Right lobe of liver (tissue), 6 donors: ENCODE results near the gene NUCB2. TPM values are rescaled to one million over a fixed set of nuclear protein-coding genes. Genes with fewer than 3 reads are reported as not detected.
A peak's percentile ranks its signal among the peaks of the same experiment; 100 is the strongest.

Experiments used
- ATAC-seq, 4 donors: fragments of 200-7000 bp; cut with Tn5 transposase; one replicate each; pipeline ENCODE4 v1.9.1; 2020; ENCODE audit warnings: mild to moderate bottlenecking in 4 of 4, moderate library complexity in 4 of 4
- DNase-seq, 3 donors: peaks; one replicate each; pipeline ENCODE4 v3.0.0-alpha.2; 2020
- H3K27ac ChIP-seq, 3 donors: fragments of 200-600 bp; one replicate each; pipeline ENCODE4 v1.8.0; 2022
- H3K27me3 ChIP-seq, 2 donors: fragments of 200-600 bp; one replicate each; pipeline ENCODE4 v1.8.0; 2022
- H3K36me3 ChIP-seq, 4 donors: fragments of 200-600 bp; sonication (generic) in 1 of 4; one replicate each; pipeline versions ENCODE4 v1.5.1 to v1.8.0; 2017 to 2022; ENCODE audit warnings: control low read depth in 1 of 4
- H3K4me1 ChIP-seq, 4 donors: fragments of 200-600 bp; sonication (generic) in 1 of 4; one replicate each; pipeline versions ENCODE4 v1.5.1 to v1.8.0; 2017 to 2022; ENCODE audit warnings: control low read depth in 1 of 4
- H3K4me3 ChIP-seq, 3 donors: fragments of 200-600 bp; one replicate each; pipeline ENCODE4 v1.8.0; 2022
- H3K9me3 ChIP-seq, 4 donors: fragments of 200-600 bp; sonication (generic) in 1 of 4; one replicate each; pipeline versions ENCODE4 v1.5.1 to v1.8.0; 2017 to 2022; ENCODE audit warnings: control low read depth in 1 of 4
- CTCF ChIP-seq, 4 donors: fragments of 200-600 bp in 3 of 4; fragments of 450-650 bp in 1 of 4; IDR thresholded peaks; one replicate each; pipeline versions ENCODE4 v1.5.1 to v1.8.0; 2016 to 2022; ENCODE audit warnings: antibody characterized with exemption in 4 of 4, mild to moderate bottlenecking in 2 of 4
- POLR2A ChIP-seq: fragments of 450-650 bp; IDR thresholded peaks from one replicate; pipeline ENCODE4 v1.6.1; 2017; ENCODE audit warnings: antibody characterized with exemption, mild to moderate bottlenecking
- WGBS: methylation state at CpG from one replicate; pipeline ENCODE4 v1.1.6; 2018; ENCODE audit warnings: low coverage, low lambda C conversion rate; ENCODE audit not compliant: insufficient coverage; ENCODE audit errors: missing lambda C conversion rate; 5-methylcytosine and 5-hydroxymethylcytosine counted together
- intact Hi-C, 2 donors: fragments of 100-400 bp; cut with DNase I; formaldehyde crosslinking; loops; one replicate each; pipeline versions ENCODE4 v1.11.2 to v1.14.1; 2022
- total RNA-seq, 6 experiments: library from RNA; depleted of rRNA in 2 of 6; stranded (reverse); fragments of >200 nt in 2 of 6; fragmentation: NEBNext Ultra II Directional in 3 of 6; extraction: Animal tissue kit (Norgen Biotek cat#: 25700) in 3 of 6; gene quantifications; one replicate each; pipeline versions ENCODE4 v1.1.0 to v1.2.4, GENCODE V29; 2016 to 2023
- donor health status: DM: no; HTN: yes; CAD: no.
- donor health status: DM: no; HTN: no; CAD: no.
- donor health status: DM: no; HTN: no; CAD: no.
- donor health status: DM: no; HTN: yes; CAD: no.
- donor health status: DM: no; HTN: yes; CAD: no.

Gene NUCB2
- total RNA-seq, 6 experiments from 2014 or later: 34.7 to 131 (median 60.9) TPM

GRCh38 chr11:17353821-17354600 is 77.5 kb downstream of the NUCB2 start:
- 18% methylated on average over 10 of the region's 15 CpGs for WGBS

GRCh38 chr11:17354601-17354991 is 78.1 kb downstream of the NUCB2 start:
- ATAC-seq (peak; percentile 60 to 61 (median 61)), DNase-seq (peak in 1 of 3 donors; percentile 61)
- H3K4me1 ChIP-seq: peaks cover 0 to 31% (median 3%) of the 10 kb centered on the region in 4 donors
- intact Hi-C loops: no loop called here
- no peak overlapping the region for H3K27ac ChIP-seq
- no peaks in the 10 kb centered on the region for H3K9me3 ChIP-seq
- no peaks in the 10 kb centered on the region for H3K36me3 ChIP-seq
- H3K4me3 ChIP-seq: peak overlapping the region in 1 of 3 donors; percentile 65
- TF ChIP-seq CTCF (IDR thresholded peaks at IDR 0.05): peak; percentile 50 to 69 (median 68)
- TF ChIP-seq POLR2A: no peak
- no peaks in the 10 kb centered on the region for H3K27me3 ChIP-seq
- 36% methylated on average over 3 of the region's 3 CpGs for WGBS

More at GRCh38 chr11:17353821-17354600, 77.5 kb downstream of the NUCB2 start:
- DNase-seq: no peak
- TF ChIP-seq POLR2A (peak; percentile 2), CTCF (IDR thresholded peaks at IDR 0.05) (no peak)
- ATAC-seq: no peak
- Histone ChIP-seq H3K9me3 (no peaks in the 10 kb centered on the region), H3K4me3 (peak overlapping the region; percentile 43 to 65 (median 53)), H3K27ac (peak overlapping the region in 2 of 3 donors; percentile 41 to 69), H3K27me3 (no peaks in the 10 kb centered on the region), H3K4me1 (peaks cover 0 to 31% (median 3%) of the 10 kb centered on the region in 4 donors), H3K36me3 (no peaks in the 10 kb centered on the region)
- intact Hi-C loops: no loop called here

- intact Hi-C loops: no loop called here
- Histone ChIP-seq H3K4me1 (no peaks in the 10 kb centered on the region), H3K27ac (no peak overlapping the region), H3K4me3 (no peak overlapping the region), H3K27me3 (no peaks in the 10 kb centered on the region), H3K9me3 (peaks cover 0 to 23% (median 2%) of the 10 kb centered on the region in 4 donors), H3K36me3 (no peaks in the 10 kb centered on the region)
- DNase-seq: no peak
- TF ChIP-seq POLR2A (no peak), CTCF (IDR thresholded peaks at IDR 0.05) (no peak)
- ATAC-seq: no peak
- 64% methylated on average over 1 of the region's 1 CpG for WGBS
These were observed 90.0 kb downstream of the NUCB2 start for GRCh38 chr11:17366495-17366894.

- no peak for ATAC-seq
- TF ChIP-seq POLR2A (no peak), CTCF (IDR thresholded peaks at IDR 0.05) (no peak)
- Histone ChIP-seq H3K27me3 (no peaks in the 10 kb centered on the region), H3K9me3 (peaks cover 0 to 38% (median 6%) of the 10 kb centered on the region in 4 donors), H3K4me3 (no peak overlapping the region), H3K4me1 (no peaks in the 10 kb centered on the region), H3K27ac (no peak overlapping the region), H3K36me3 (peaks cover 0 to 7% (median 0%) of the 10 kb centered on the region in 4 donors)
- DNase-seq: no peak
- WGBS: 74% methylated on average over 3 of the region's 3 CpGs
- intact Hi-C loops: no loop called here
These were observed 92.0 kb downstream of the NUCB2 start for GRCh38 chr11:17368551-17368950.
